HTR-8/SVneo (cell line): ENCODE measurements around the gene SLC35A4.

Experiments
- DNase-seq: peaks from one replicate; pipeline ENCODE4 v3.0.0; 2011; ENCODE audit warnings: low spot score, mixed read lengths; ENCODE audit not compliant: insufficient read length
- FAIRE-seq: peaks from 2 replicates; lab custom pipeline; 2011; peaks lifted over from hg19 to GRCh38; lab: Jason Lieb, UNC

SLC35A4 gene, protein sequence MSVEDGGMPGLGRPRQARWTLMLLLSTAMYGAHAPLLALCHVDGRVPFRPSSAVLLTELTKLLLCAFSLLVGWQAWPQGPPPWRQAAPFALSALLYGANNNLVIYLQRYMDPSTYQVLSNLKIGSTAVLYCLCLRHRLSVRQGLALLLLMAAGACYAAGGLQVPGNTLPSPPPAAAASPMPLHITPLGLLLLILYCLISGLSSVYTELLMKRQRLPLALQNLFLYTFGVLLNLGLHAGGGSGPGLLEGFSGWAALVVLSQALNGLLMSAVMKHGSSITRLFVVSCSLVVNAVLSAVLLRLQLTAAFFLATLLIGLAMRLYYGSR

DNA sequence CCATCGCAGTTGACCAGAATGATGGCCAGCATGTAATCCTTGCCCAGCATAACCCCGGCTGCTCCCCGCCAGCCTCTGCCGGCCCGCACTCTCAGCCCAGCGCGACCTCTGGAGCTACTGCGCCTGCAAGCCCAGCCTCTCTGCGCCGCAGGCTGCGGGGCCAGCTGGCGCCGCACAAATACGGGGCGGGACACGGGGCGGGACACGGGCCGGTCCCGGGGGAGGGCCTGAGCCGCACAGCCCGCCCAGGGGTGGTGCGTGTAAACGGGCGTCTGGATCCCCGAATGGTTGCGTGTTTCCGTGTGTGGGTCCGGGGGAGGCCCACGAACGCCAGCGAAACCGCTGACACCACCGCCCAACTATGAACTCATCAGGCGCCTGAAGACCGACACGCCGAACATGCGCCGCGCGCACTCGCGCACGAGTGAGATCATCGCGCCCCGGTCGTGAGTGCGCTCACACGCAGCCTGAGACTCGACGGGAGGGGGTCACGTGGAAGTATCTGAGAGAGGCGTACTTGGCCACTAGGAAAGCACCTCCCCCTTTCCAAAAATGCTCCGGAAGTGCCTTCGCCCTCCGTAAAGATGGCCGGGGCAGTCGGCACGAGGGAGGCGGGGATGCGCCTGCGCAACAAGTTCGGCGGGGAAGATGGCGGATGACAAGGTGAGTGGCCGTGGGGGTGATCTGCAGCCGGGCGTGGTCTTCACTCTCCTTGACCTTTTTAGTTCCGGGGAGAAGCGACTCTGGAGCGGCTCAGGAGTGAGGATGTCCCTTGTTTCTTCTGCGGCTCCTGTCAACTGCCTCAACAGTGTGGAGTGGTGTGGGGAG, at the start of gene SLC35A4, which contains the start of gene APBB3:
Gene SLC35A4 (plus strand): TSS at position 633 of the 828 bp plus-strand sequence. CDS start 2,342 bp downstream, outside the sequence.
Gene APBB3 (minus strand): TSS at position 403 of the 828 bp plus-strand sequence. CDS start 353 bp downstream, at position 50.
- FAIRE-seq, result peak; percentile 96
- peak; percentile 96 for DNase-seq

DNA sequence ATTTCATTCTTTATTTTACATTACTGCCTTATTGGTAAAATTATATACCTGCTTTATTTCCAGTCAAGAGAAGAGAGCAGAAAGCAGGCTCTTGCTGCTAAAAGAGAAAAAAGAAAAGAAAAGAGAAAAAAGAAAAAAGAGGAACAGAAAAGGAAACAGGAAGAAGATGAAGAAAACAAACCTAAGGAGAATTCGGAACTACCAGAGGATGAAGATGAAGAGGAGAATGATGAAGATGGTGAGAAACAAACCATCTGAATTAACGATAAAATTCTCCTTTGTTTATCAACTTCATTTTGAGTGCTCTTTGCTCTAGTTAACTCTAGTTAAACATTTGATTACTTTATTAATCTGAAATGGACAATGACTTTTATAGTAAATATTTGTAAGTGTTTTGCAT, 40.6 kb upstream of the SLC35A4 start:
- no peak for DNase-seq
- FAIRE-seq, result no peak

DNA sequence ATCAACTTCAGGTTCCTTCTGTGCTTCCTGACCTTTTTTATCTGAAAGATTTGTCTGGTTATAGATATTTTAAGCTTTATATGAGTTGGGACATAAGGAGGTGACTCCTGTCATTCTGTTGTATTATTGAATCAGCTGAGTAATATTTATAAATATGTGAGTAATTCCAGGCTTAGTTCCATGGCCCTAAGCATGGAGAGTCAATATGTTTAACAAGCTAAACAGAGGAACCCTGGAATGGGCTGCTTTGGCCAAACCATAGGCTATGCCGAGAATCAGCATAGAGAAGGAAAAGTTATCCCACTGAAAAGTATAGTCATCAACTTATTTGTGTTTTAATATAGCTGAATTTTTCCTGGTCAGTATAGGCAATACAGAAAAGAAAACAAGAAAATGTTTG, 24.4 kb upstream of the SLC35A4 start:
- FAIRE-seq (no peak), DNase-seq (no peak)

DNA sequence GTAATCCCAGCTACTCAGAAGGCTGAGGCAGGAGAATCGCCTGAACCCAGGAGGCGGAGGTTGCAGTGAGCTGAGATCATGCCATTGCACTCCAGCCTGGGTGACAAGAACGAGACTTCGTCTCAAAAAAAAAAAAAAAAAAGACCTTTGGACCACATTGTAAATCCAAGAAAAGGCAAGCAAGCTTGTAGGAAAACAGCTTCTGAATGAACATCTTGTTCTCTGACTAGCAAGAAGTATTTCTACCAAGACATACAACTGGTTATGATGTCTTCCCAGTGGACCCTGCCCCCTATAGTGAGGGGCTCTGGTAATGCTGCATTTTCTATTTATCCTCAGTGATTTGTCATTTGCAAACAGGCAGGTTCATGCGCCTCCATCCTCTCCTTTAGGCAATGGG, 21.7 kb upstream of the SLC35A4 start:
- no peak for FAIRE-seq
- DNase-seq, result no peak

DNA sequence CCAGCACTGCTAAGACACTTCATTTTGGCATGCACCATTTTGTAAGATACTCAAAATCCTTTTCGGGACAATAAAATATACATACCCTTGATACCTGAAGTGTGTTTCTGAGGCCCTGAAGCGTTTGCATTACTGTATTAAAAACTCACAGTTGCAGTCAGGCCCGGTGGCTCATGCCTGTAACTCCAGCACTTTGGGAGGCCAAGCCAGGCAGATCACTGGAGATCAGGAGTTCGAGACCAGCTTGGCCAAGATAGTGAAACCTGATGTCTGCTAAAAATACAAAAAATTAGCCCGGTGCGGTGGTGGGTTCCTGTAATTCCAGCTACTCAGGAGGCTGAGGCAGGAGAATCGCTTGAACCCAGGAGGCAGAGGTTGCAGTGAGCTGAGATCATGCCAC, 19.6 kb upstream of the SLC35A4 start:
- DNase-seq (no peak), FAIRE-seq (no peak)

DNA sequence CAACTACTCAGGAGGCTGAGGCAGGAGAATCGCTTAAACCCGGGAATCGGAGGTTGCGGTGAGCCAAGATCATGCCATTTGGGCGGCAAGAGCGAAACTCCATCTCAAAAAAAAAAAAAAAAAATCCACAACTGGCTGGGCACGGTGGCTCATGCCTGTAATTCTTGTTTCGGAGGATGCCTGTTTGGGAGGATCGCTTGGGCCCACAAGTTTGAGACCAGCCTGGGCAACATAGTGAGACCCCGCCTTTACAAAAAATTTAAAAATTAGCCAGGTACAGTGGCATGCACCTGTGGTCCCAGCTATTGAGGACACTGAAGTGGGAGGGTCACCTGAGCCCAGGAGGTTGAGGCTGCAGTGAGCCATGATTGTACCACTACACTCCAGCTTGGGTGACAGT, 19.0 kb upstream of the SLC35A4 start:
- no peak for DNase-seq
- FAIRE-seq, result no peak

DNA sequence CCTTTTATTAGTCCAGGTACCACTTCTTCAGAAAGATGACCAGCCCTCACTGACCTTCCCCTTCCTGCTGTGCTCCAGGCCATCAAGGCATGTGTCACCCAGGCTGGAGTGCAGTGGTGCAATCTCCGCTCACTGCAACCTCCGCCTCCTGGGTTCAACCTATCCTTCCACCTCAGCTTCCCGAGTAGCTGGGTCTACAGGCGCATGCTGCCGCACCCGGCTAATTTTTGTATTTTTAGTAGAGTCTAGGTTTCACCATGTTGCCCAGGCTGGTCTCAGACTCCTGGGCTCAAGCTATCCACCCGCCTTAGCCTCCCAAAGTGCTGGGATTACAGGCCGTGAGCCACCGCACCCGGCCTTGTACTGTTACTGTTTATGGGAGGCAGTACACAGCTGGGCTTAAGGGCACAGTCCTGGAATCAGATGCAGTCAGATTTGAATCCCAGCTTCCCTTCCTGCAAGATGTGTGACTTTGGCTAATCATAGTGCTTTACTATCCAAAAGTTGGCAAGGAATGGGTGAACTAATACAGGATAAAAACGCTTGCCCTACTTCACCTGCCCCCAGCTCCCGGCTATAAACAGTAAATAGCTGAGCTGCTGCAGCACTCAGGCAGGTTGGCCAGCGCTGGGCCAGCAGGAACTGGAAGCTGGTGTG, 17.6 kb upstream of the SLC35A4 start:
- DNase-seq (no peak), FAIRE-seq (no peak)

DNA sequence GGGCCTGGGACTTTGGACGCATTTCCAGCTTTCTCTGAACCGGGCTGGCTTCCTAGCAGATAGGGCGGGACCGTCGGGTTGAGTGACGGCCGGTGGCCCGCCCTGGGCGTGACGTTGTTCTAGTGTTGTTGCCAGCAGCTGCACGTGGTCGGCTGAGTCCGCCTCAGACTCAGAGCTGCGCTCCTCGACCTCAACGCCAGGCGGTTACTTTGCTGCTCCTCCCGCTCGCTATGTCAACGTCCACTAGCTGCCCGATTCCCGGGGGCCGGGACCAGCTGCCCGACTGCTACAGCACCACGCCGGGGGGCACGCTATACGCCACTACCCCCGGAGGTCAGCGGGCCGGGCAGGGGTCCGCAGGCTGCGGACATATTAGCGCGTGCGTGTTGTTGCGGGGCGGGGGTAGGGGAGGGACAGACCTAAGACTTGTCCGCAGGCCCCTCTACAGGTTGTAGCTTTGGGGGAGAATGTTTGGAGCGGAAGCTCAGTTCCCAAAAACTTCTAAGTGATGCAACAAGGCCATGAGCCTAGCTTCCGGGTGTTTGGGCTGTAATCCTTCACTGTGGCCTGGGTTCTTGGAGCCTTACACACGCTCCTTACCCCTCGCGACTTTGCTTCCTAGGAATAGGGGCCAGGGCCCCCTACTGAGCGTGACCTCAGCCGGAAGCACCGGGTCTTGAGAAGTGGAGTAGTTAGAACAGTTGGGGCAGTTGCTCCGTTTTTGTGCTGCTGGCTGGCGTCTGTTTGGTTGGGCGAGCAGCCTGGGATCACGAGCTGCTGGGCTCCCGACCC, 16.9 kb upstream of the SLC35A4 start, which contains the start of gene EIF4EBP3:
Gene EIF4EBP3 (plus strand): TSS at position 155 of the 792 bp plus-strand sequence. CDS start 76 bp downstream, at position 231.
- no peak for DNase-seq
- no peak for FAIRE-seq

DNA sequence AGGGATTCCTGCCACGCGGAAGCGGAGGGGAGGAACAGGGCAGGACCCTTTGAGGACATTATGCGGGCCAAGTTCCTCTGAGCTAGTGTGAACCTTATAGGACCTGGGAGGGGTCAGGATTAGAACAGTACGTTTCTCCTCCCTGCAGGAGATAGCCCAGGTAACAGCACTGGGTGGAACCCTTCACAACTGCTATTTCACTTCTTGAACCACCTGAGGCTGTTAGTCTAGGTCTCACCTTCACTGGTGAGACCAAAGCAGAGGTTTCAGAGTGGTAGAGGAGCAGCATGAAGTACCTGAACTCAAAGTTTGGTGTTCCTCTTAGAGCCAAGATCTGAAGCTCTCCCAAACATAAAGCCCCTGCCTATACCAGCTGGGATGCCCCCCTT, 16.3 kb upstream of the SLC35A4 start:
- FAIRE-seq (no peak), DNase-seq (no peak)

DNA sequence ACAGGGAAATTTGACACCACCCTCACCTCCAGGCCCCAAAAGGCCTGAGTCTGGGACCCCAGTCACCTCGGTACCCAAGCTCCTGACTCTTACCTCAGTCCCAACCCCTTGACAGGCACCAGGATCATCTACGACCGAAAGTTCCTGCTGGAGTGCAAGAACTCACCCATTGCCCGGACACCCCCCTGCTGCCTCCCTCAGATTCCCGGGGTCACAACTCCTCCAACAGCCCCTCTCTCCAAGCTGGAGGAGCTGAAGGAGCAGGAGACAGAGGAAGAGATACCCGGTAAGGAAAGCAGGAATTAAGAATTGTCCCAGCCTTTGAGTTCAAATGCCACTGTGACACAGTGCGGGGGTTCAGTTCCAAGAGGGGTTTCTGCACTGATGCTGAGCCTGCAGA, 15.8 kb upstream of the SLC35A4 start:
- DNase-seq (no peak), FAIRE-seq (no peak)

DNA sequence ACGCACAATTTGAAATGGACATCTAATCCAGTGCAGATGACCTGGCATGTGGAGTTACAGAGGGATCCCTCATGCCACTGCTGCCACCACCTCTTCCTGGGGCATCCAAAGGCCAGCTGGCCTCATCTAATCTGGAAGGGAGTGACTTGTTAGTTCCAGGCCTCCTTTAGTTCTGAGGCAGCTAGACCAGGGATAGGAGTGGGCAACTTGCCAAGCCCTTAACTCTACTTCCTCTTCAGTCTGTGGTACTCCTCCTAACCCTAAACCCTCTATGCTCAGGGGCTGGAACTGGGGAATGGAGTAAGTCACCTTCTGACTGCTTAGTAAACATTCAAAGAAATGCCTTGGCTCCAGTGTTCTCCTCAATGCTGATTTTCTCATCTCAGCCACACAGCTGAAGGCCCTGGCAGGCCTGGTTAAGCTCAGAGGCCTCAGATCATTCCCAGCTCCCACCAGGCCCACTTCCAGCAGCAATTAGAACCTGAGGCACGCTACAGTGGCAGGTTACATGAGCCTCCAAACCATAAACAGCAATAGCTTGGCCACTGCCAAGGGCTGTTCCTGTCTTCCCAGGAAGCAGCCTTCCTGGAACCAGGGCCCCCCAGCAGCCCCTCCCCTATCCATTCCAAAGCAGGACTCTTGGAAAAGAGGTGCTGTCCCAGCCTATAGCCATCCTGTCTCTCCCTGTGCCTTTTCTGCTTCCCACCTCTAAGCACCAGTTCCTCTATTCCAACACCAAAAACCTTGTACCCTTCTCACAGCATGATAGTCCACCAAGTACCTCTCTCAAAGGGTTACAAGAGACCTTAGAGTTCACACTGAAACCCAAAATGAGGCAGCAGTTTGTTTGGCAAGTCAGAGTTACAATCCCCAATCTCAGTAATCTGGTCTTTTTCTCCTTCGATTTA, 15.1 kb upstream of the SLC35A4 start:
- DNase-seq (no peak), FAIRE-seq (no peak)

DNA sequence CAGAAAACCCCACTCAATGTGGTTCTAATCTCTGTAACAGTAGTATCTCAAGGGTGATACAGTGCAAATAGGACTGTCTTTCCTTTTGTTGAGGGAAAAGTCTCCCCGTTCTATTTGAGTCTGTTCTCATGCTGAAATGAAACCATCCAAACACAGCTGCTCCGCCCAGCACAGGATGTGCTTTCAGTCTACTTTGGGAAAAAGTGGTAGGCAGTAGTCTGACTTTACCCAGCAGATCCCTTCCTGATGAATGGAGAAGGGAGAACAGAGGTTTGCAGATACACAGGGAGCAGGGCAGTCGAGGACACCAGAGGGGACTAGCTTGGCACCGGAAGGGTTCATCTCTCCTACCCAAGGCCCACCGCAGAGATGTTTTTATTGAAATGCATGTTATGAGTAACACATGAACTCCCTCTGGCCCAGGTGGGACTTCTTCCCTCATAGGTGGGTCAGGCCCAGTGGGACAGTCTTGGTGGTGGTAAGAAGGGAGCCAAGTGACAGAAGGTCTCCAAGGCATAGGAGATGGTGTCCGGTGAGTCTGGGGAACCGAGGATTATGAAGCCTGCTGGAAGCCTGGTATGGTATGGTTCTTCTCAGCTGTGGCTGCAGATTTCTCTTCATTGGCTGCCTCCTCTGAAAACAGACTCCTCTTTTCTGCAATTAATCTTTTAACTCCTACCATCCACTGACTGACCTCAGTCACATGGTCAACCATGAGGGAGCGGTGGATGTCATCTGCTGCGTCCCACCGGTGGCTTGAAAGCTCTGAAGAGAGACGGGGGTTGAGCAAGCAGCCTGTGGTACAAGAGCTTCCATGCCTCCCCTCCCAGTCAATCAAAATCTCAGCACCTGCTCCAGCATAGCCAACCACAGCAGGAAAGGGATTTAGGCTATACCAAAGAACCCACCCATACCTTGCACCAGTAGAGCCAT, 14.2 kb upstream of the SLC35A4 start:
- no peak for DNase-seq
- no peak for FAIRE-seq

DNA sequence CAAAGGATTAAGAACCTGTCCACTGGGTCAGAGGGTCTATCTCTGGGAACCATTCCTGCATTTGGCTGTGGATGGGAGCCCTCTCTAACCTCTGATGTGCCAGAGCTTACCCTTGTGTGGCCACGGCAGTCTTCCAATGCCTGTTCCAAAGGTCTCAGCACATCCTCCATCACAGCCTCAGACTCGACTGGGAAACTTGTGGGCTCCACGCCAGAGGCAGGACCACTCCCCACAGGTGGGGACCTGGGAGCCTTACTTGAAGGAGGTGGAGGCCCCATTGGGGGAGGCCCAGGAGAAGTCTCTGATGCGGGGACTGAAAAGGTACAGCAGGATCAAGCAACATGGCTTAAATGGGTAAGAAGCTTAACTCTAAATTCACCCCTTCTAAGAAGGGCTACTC, 12.8 kb upstream of the SLC35A4 start:
- DNase-seq (no peak), FAIRE-seq (no peak)

DNA sequence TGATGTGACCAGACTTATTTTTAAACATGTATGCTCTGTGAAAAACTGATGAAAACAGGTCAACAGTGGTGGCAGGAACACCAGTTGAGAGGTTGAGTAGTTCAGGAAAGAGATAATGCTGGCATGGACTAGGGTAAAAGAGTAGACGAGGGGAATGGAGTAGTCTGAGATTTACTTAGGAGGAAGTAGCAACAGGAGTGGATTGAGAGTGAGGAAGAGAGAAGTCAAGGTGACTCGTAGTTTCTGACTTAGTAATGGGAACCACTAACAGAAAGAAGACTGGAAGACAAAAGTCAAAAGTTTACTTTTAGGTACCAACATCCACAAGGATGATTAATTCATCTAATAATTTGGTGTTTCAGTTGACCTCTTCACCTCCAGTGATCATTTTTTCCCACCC, 11.0 kb upstream of the SLC35A4 start:
- FAIRE-seq, result no peak
- no peak for DNase-seq

DNA sequence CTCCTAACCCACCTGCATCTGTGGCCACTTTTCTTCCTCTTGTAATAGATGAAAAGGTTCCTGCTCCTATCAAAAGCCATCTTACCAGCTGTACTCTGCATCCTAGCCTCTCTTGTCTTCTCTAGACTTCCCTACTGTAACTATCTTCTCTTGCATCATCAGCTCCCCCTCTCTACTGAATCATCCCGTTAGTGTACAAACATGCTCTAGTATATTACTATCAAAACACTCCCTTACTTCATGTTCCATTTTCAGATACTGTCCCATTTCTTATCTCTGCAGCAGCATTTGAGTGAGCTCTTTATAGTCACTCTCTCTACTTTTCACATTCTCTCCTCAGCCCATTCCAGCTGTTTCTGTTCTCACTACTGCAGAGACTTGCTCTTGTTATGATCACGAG, 10.2 kb upstream of the SLC35A4 start:
- DNase-seq (no peak), FAIRE-seq (no peak)

DNA sequence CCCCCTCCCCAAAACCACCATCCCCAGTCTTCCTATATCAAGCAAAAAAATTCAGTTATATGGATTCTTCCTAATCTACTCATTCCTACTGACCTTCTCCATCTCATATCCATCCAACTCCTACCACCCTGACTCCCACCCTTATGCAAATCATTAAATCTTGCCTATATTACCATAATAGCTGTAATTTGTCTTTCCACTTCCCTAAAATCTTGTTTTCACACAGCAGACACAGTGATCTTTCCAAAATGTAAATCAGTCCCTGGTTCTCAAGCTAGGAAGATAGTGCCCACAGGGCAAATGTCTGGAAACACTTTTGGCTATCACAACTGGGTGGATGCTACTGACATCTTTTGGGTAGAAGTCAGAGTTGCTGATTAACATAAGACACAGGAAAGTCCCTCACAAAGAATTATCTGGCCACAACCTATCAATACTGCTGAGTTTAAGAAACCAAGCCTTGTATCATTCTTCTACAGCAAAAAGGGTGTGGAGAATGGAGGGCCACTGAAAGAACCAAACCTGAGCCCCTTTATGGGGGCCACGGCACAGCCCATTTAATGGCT, 8.8 kb upstream of the SLC35A4 start:
- DNase-seq, result no peak
- FAIRE-seq, result no peak

DNA sequence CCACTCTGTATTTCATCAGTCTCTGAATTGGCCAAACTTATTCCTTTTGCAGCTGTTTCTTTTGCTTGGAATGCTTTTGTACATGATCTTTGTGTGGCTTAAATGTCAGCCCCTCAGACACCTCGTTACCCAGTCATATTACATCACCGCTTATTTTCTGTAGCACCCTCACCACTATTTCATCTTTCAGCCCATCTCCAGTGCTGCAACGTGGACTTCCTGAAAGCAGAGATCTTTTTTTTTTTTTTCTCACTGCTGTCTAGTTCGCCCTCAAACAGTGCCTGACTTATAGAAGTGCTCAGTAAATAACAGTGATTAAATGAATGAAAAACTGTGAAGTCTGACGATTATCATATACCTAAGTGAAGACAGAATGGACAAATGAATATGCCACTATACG, 8.2 kb upstream of the SLC35A4 start:
- FAIRE-seq, result no peak
- no peak for DNase-seq
